Fibroblast of skin of scalp (primary cell): Measurements from ENCODE around the gene RTP5.
"Not testable (repeated sequence)": the region's sequence is repeated elsewhere in the genome, so short reads cannot be mapped to it uniquely, and the experiment has no call there.

ENCODE experiments used
- DNase-seq: peaks from one replicate; pipeline ENCODE4 v3.0.0-alpha.2; 2013

The RTP5 gene

GRCh38 chr2:241902357-241902991, 32.9 kb downstream of the RTP5 start:
- DNase-seq, result no peak

GRCh38 chr2:241903121-241904010, 33.8 kb downstream of the RTP5 start:
- DNase-seq, result no peak

DNA sequence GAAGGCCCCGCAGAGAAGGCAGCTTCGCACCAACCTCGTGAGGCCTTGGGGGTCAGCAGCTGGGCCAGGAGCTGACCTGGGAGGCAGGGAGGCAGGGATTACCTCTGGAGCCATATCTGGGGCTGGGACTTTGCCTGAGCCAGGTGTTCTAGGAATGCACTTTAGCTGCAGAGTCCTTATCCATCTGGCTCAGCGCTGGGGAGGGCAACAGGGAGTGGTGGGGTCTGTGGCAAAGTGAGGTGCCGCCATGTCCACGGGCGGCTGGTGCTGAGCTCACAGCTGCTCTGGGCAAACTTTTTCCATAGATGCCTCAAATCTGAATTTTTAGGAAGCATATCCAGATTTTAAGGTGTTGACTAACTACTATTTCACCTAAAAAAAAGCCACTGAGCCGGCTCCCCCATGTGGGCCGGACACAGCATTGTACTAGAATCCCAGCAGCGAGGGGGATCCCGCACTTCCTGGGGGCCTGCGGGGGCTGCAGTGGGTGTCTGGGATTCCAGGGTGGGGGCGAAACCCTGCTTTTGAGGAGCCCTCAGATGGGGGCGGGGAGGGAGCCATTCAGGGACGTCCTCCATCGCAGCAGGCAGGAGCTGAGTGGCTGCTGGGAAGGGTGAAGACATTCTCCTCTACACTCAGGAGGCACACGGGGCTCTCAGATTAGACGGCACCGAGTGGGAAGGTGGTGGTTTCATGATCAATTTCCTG, 34.6 kb downstream of the RTP5 start:
- DNase-seq, result no peak

DNA sequence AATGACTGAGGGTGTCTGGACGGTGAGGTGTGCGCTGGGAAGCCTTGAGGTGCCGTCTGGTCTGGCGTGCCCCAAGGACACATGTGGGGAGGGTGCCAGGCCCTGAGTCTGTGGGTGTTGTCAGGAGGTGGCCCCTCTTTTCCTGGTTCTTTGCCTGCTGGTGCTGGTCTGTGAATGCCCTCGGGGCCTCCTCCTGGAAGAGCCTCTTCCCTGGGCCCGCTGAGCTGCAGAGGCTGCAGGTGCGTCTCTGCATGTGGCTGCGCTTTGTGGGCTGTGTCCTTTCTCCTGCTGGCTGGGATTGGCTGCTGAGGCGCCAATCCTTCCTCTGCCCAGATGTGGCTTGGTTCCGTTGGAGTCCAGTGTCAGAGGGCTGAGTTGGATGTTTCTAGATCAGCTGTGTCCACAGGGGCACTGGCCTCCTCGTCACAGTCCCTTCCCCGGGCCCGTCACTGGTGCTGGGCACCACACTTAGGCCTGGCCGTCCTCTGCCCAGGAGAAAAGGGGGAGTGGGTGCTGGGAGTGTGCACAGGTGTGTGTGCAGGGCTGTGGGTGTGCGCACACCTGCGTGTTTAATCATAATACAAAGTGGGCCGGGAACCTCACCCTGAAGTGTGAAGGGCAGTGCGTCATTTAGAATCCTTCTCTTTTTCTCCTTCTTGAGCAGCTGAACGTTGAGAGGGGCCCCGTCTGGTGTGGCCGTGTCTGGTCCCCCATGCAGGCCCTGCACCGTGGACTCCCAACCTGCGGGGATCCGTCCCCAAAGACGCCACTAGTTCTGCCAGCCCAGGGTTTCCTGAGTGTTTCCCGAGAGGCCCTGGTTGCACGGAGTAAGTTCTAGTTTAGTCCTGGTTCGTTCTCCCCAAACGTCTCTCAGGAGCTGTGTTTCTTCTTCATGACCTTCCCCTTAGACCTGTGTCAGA, 35.5 kb downstream of the RTP5 start:
- DNase-seq, result no peak

DNA sequence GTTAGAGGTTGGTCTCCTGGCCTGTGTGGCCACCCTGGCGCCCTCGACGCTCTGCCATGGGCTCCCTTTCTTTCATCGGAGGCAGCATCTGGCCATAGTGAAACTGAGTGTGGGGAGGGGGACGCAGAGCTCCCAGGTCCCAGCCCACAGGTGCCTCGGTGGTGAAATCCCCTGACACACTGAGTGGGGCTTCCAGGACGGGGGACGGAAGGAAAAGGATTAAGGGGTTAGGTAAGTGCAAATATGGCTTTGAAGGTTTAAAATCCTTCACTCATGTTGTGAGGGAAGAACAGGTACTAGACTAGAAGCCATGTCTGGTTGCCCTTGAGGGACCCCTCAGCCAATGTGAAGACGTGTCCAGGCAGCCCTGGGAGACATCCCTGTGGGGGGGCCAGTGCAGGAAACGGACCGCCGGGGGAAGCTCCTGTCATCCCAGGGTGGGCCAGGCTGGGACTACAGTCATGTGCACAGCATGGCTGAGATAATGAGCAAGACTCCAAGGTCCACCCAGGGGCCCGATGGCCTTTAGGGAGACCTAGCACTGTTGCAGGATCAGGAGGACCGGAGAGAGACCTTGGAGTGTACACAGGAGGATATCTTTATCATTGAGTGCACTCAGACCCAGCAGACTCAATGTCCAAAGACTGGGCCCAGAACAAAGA, 36.3 kb downstream of the RTP5 start:
- no peak for DNase-seq

- DNase-seq, result not testable (repeated sequence)
These were observed 36.8 kb downstream of the RTP5 start for GRCh38 chr2:241906378-241906770.

DNA sequence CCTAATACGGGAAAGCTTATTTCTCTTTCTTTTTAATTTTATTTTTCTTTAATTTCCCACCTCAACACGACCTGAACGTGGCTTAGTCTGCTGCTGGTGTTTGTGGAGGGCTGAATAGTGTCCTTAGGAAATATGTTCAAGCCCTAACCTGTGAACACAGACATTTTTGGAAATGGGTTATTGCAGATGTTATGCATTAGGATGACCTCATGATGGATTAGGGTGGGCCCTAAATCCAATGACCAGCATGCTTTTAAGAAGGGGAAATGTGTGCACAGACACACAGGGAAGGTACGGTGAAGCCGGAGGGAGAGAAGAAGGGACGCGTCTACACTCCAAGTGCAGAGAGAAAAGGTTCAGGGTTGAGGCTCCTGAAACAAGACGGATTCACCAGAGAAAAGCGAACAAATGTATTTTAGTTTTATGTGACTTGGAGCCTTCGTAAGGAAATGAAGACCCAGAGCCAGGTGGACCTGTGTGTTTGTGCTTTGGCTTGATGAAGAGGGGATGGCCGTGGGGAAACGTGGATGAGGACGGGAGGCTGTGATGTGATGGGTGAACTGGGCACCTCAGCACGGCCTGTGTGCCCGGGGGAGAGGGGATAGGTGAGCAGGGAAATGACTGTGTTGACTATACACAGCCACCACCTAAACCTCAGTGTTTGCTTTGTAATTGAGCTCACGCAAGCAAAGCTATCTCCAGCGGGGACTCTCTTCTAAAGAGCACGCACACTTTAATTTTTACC, 37.5 kb downstream of the RTP5 start:
- DNase-seq, result no peak

DNA sequence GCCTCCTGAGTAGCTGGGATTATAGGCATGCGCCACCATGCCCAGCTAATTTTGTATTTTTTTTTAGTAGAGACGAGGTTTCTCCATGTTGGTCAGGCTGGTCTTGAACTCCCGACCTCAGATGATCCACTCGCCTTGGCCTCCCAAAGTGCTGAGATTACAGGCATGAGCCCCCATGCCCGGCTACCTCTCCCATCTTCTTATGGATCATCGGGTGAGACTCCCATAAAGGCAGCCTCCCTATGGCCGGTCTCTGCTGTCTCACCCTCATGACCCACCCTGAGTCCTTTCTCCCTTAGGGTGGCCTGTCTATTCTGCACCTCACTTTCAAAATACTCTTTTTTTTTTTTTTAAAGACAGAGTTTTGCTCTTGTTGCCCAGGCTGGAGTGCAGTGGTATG, 38.3 kb downstream of the RTP5 start:
- DNase-seq, result not testable (repeated sequence)

DNA sequence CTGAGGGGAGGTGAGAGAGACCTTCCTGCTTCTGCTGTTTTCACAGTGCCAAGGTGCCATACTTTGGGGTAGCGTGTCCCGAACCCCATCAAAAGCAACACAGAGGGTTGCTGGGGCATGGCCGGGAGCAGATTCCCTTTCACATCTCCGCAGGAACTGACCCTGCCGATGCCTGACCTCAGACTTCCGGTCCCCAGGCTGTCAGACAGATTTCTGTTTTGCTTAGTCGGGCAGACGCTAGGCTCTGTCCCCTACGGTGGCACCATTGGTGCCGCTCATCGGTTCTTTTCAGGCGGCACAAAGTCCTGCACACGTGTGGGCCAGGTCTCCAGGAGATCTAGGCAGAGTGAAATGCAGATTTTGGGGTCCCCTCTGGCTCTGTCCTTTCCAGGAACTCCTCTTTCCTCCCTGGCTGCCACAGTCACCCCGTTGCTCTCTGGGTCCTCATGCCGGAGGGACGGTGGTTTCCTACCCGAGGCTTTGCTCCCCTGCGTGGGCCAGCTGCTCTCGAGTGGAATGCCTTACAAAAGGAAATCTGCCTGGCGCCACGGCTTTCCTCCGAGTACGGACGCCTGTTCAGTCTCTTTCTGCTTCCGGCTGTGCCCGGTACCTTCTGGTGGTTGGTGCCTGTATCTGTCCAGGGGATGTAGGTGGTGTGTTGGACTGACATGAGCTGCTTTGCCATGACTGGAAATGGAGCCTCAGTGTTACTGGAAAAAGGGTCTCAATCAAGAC, 39.3 kb downstream of the RTP5 start:
- no peak for DNase-seq

GRCh38 chr2:241909769-241910168, 40.2 kb downstream of the RTP5 start:
- no peak for DNase-seq

- DNase-seq, result no peak
These were observed 41.3 kb downstream of the RTP5 start for GRCh38 chr2:241910604-241911520.

- no peak for DNase-seq
These were observed 42.0 kb downstream of the RTP5 start for GRCh38 chr2:241911551-241911950.

- DNase-seq, result no peak
These were observed 42.6 kb downstream of the RTP5 start for GRCh38 chr2:241912021-241912555.

- no peak for DNase-seq
These were observed 44.2 kb downstream of the RTP5 start for GRCh38 chr2:241913703-241914102.

DNA sequence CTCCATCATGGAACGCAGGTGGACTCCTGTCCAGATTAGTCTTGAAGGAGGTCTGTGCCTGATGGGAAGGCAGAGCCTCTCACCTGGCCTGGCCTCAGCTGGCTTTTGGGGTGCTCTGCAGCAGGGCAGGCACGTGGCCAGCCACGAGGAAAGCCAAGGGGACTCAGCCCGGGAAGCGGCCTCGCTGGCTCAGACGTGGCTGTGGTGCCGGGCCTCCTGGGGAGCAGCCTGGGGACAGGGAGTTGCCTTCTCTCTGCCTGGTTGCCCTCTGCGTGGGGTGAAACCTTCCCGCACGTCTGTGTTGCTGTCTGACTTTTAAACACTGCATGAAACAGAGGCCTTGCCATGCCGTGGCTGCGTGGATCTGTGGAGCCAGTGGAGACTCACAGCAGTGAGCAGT, 45.0 kb downstream of the RTP5 start:
- DNase-seq, result no peak

DNA sequence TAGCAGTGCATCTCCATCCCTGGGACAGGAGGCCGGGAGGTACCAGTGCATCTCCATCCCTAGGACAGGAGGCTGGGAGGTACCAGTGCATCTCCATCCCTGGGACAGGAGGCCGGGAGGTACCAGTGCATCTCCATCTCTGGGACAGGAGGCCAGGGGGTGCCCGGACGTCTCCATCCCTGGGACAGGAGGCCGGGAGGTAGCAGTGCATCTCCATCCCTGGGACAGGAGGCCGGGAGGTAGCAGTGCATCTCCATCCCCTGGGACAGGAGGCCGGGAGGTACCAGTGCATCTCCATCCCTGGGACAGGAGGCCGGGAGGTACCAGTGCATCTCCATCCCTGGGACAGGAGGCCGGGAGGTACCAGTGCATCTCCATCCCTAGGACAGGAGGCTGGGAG, 52.1 kb downstream of the RTP5 start:
- DNase-seq, result not testable (repeated sequence)

GRCh38 chr2:241922411-241922810, 52.9 kb downstream of the RTP5 start:
- DNase-seq, result no peak

DNA sequence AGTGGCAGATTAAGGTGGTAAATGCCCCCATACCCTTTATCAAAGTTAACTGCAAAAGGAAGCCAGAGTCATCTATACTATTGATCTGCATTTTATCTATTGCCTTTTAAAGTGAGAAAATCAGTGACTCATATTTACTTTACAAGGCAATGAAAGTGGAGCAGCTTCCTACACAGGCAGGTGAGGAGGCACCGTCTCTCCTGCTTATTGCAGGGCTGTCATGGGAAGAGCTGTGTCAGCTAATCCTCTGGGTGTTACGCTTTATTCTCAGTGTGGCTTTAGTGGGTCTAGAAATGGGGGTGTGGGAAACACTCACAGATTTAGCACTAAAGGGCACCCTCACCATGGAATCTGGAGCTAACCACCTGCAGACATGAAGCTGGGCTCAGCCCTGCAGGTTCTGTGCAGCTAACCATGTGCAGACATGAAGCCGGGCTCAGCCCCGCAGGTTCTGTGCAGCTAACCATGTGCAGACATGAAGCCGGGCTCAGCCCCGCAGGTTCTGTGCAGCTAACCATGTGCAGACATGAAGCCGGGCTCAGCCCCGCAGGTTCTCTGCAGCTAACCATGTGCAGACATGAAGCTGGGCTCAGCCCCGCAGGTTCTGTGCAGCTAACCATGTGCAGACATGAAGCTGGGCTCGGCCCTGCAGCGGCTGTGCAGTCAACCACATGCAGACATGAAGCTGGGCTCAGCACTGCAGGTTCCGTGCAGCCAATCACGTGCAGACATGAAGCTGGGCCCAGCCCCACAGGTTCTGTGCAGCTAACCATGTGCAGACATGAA, 53.5 kb downstream of the RTP5 start:
- DNase-seq, result not testable (repeated sequence)
